Left lobe of liver (tissue), 2 donors: Measurements from ENCODE around the gene MEIS1. TPM values are rescaled to one million over a fixed set of nuclear protein-coding genes. Genes with fewer than 3 reads are reported as not detected.
A peak's percentile ranks its signal among the peaks of the same experiment; 100 is the strongest.

ENCODE experiments used
- ATAC-seq: fragments of 200-7000 bp; cut with Tn5 transposase; one replicate; pipeline ENCODE4 v1.9.1; 2020; ENCODE audit warnings: mild to moderate bottlenecking, moderate library complexity
- DNase-seq: peaks from one replicate; pipeline ENCODE4 v3.0.0-alpha.2; 2020; ENCODE audit warnings: low spot score
- total RNA-seq: library from RNA; stranded (reverse); gene quantifications from one replicate; pipeline ENCODE4 v1.2.1, GENCODE V29; 2021
- donor health status: DM: no; HTN: no; CAD: no; lungs with moderate emphysema.
- donor health status: DM: no; HTN: yes; CAD: no.

The MEIS1 gene
- total RNA-seq, 1 donor from 2014 or later: 5.9 TPM

DNA sequence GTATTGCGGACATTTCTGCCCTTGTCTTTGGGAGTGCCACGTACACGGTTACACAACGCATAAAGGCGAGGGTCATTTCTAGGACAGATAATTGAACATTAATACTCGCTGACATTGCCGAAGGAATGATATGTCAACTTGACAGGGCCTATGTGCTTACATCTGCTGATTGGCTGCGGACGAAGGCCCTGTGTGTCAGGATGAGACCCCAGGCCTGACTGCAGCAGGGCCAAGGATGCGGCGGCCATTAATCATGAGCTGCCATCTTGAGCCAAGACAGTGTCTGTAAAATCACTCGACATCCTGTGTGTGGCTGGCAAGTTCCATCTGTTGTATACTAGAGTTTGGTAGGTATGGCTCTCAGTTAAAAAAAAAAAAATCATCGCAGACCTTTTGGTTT is 96.6 kb downstream of the MEIS1 start:
- ATAC-seq: no peak
- DNase-seq: no peak

- no peak for ATAC-seq
- DNase-seq: no peak
Observed at GRCh38 chr2:66532972-66533868, 98.3 kb downstream of the MEIS1 start.

- ATAC-seq (no peak), DNase-seq (no peak)
Observed at GRCh38 chr2:66534461-66534860, 99.5 kb downstream of the MEIS1 start.

DNA sequence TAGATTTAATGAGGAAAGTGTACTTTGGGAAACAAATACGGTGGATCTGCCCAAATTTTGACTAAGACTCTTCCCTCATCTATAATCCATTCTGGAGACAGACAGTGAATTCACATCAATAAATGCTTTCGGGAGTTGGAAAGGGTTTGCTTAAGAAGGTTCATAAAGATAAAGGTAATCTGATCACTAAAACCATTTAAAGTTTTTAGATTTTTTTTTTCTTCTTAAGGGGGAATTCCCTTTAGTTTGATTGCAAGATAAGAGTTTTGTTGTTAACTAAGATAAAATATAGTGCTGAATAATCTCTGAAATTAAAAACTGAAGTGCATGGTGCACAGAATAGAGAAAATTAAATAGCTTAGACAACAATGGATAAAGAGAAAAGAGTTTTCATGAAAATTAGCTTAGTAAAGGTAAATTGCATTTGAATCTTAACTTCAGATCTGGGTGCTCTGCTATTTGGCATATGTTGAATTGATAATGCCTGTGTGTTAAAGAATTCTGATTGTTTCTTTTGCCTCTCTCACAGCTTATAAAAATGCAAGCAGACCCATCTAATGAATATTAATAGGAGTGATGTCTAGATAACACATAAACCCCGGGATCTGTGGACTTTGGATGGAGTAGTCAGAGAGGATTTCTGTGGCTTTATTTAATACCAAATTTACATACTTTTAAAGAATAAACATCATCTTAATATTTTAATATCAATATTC is 100.8 kb downstream of the MEIS1 start:
- no peak for ATAC-seq
- DNase-seq: no peak

DNA sequence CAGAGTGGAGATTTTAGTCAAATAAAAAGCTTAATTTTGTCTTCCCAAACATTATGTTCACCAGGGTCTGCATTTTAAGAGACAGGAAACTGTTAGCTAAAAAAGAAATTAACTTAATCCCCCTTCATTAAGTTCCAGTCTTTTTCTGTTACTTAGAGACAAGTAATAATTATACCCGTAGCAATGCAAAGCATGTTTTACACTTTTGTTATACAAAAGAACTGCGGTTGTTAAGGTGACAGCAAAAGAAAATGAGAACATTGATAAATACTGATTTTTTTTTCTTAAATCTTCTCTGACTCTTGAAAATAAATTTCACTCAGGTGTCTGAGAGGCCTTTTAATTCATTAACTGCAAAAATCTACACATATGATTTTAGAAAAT is 101.4 kb downstream of the MEIS1 start:
- ATAC-seq (no peak), DNase-seq (no peak)

DNA sequence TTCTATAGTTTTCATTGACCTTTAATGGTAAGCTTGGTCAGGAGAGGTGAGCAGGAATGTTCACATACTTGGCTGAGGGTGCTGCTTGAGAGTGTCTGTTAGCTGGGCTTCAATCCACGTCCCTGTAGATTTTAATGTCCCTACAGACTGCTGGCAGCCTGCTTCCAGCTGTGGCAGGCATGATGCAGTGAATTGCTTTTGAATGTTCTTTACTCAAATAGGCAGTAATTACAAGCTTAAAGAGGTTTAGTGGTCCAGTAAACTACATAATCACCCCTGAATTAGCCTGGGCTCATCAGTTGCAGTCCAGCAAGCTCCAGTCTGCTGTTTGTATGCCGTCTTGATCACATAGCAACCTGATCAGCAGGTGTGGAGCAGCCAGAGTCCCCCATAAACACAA is 102.1 kb downstream of the MEIS1 start:
- DNase-seq: no peak
- no peak for ATAC-seq

DNA sequence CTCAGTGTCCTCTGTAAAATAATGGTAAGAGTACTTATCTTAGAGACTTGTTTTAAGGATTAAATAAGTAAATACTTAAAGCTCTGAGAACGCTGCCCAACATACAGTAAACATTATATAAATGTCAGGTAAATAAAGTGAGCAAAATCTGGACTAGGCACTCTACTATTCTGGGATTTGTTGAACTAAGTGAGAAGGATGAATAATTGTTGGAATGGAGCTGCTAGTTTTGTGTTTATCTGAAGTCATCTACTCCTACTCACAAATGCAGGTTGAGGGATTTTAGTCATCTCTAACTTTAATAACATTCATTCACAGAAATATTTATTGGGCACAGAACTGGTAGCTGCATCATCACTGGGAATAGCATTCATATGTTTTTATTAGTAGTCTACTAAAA is 103.4 kb downstream of the MEIS1 start:
- ATAC-seq: no peak
- DNase-seq: no peak

DNA sequence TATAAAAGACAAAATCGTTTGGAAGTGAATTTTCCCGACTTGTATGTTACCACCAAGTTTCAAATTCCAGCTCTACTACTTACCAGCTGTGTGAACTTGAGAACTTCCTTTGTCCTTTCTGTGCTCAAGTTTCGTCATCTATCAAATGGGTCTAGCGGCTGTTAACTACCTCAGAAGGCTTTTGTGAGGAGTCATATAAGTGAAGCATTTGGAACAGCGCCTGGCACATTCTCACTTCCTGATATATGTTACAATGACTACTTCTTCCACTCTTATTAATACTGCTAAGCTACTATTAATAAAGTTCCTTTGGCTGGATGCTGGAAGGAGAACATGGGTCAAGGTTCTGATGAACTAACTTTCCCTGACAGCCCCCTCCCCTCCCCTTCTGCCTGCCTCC is 104.5 kb downstream of the MEIS1 start:
- DNase-seq (no peak), ATAC-seq (no peak)

DNA sequence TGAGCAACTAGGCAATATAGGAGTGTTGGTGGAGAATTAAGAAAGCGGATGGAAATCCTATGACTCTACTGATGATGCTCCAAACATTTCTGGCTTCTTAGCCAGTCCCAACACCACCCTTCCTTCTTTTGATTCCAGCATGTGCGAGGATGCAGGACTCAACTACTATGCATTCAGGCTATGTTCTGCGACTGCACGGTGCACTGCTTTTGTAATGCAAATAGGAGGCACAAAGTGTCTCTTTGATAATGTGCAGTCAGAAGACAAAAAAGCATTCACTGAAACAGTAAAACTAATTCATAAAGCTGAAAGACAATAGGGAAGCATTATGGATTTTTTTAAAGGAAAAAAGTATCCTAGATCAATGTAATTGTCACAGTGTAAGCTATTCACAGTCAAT is 106.7 kb downstream of the MEIS1 start:
- ATAC-seq: no peak
- no peak for DNase-seq

GRCh38 chr2:66543257-66543767 is 108.4 kb downstream of the MEIS1 start:
- no peak for ATAC-seq

DNA sequence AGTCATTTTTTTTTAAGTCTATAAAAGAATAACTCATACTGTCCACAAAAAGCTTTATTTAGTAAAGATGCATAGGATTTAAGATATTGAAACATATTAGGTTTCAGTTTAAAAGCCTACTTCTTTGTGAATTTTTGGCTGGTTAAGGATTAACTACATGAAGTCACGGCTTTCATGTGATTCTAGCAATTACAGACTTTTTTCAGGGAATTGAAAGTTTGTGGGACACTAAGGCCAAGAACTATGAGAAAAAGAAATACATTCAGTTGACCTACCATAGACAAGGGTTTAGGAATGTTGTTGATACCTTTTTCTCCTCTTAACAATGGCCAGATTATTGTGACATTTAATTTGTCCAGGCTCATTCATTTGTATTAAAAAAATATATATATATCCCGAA is 109.3 kb downstream of the MEIS1 start:
- DNase-seq (no peak), ATAC-seq (peak; percentile 20)

More at GRCh38 chr2:66543257-66543767, 108.4 kb downstream of the MEIS1 start:
- DNase-seq: no peak

DNA sequence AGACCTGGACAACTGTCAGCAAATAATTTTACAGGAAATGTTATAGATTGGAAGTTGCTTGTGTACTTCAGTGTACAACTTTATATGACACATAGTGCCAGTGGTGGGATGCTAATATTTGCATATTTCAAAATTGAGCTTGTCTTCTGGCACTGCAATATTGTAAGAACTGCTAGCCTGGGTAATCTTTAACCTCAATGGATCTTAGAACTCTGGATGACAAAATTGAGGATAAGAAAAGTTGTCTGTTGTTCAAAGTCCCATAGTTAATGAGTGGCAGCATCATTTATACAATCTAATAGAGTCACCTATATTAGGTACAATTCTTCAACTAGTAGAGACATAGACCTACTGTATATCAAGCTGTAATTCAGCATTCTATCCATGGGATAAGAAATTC is 110.3 kb downstream of the MEIS1 start:
- ATAC-seq (peak; percentile 37), DNase-seq (no peak)

- no peak for DNase-seq
- ATAC-seq: peak; percentile 18
Observed at GRCh38 chr2:66547118-66547517, 112.2 kb downstream of the MEIS1 start.

- DNase-seq (no peak), ATAC-seq (no peak)
Observed at GRCh38 chr2:66547887-66548286, 113.0 kb downstream of the MEIS1 start.

- DNase-seq: no peak
- no peak for ATAC-seq
Observed at GRCh38 chr2:66548422-66548821, 113.5 kb downstream of the MEIS1 start.

DNA sequence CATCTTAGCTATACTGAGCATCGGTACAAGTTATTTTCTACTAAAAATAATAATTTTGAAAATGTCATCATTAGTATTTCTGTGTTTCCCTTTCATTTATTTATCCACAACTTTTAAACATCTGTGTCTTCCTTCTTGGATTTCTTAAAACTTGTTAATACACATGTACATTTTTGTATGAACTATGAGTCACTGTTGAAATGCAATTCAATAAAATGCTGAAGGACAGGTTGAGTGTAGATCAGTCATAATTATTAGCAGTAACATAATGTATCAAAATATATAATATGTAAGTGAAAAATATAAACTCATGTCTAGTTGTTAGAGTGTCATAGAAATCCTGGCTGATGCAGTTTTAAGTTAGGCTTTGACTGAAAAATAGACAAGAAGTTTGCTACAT is 115.9 kb downstream of the MEIS1 start:
- no peak for DNase-seq
- no peak for ATAC-seq

DNA sequence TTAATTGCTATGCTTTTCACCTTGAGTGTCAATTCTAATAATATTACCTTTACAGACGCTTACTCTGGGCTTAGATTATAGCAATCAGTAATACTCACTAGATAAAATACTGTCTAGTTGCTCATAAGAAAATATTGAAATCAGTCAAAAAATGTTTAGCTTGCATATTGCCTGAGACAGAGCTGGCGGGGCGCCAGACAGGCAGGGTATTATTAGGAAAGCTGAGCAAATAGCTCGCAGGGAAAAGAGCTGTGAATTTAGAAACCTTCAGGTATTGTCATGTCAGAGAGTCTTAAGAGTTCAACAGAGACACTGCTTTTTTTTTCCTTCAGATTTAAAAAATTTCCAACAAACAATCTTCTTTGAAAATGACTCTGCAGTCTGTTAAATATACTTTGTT is 118.4 kb downstream of the MEIS1 start:
- ATAC-seq (peak; percentile 60), DNase-seq (no peak)

DNA sequence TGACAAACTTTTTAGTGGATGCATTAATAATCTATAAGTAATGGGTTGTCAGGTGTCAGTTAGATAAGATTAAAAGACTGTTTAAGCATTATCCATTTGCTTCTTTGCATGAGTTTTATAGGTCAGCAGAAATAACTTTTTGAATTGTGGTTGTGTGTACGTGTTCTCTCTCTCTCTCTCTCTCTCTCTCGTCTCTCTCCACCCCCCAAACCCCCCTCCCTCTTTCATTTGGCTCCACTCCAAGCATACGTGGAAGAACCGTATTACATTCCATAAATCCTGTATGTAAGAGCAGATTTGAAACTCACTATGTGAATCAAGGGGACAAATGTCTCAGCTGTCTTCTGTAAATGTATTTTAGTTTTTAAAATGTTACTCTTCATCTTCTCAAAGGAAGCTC is 120.2 kb downstream of the MEIS1 start:
- DNase-seq (no peak), ATAC-seq (no peak)

DNA sequence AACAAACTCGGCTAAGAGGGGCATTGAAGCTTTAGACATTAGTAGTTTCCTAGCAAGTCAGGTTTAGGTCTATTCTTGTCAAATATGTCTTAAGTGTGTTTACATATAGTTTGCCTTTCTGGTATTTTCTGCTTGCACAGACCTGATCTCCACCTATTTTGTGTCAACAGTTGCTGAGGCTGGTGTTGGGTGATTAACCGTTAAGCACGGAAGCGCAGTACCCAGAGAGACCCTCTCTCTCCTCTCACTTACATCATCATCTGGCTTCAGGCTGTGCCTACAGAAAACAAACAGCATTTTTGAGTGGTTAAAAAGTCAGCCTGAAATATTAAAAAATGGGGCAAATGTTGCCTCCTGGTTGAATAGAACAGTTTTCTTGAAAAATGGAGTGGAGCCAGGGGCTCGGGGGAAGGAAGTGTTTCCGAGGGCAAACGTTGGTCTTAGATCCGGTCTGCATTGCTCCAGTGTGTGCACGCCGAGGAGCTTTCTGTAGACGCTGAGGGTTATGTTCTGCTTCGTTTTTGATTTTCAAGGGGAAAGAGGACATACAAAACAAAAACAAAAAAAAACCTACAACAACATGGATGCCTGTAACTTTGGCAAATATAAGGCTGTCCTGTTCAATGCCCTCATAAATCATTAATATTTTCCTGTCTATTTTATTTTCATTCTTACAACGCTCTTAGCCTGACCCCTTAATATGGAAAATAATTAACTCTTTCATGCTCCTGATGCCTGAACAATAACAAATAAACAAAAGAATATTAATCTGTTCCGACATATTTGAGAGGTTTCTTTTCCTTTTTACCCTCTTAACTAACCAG is 120.8 kb downstream of the MEIS1 start:
- peak; percentile 67 for ATAC-seq
- no peak for DNase-seq

- ATAC-seq (no peak), DNase-seq (no peak)
Observed at GRCh38 chr2:66559672-66560071, 124.7 kb downstream of the MEIS1 start.

- ATAC-seq (no peak), DNase-seq (no peak)
Observed at GRCh38 chr2:66560683-66561082, 125.8 kb downstream of the MEIS1 start.
